Measurements from ENCODE around the gene STIM2. TPM values are rescaled to one million over a fixed set of nuclear protein-coding genes. Genes with fewer than 3 reads are reported as not detected.

Gene STIM2
- total and polyA plus RNA-seq, 2 of the 4 experiments (the other 2 are of a cell fraction): 16.1 to 27.6 TPM

DNA sequence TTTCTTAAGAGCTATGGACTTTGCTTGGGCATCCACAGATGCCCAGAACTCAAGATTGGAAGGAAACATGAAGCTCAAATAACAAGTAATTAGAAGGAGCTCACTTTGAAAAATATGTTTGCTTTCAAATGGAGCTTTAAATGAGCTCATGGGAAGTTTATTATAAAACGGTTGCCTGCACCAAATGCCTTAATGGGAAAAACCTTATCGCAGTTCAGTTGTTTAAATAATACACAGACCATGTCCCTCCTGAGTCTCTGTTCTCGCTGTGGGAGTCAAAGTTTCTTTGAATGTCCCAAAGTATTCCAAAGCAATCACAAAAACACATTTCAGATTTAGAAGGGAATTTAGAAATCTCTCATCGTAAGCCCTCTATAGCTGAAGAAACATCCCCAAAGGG, 31.6 kb upstream of the STIM2 start:
- dilution Hi-C loops (cut with HindIII; ENCODE audit: low sequenced_read_pairs, unreplicated experiment): no loop called here
- in situ Hi-C loops (cut with MboI; ENCODE audit: low sequenced_read_pairs): no loop called here
- no peak for ATAC-seq (ENCODE audit: low read depth)

More for the DNA sequence above, 31.6 kb upstream of the STIM2 start:
- no CpG with 5 or more reads among the region's 4 CpGs for WGBS, 2 experiments (ENCODE audit: extremely low coverage in 2 of 2, insufficient read length in 1 of 2)
- H3K27ac ChIP-seq (ENCODE audit: insufficient read depth, low read length): no peak overlapping the region
- no peak overlapping the region for H3K4me2 ChIP-seq (ENCODE audit: low read depth, low read length)
- DNase-seq: no peak
- no peak overlapping the region for H4K91ac ChIP-seq (ENCODE audit: insufficient read depth, low read depth, low read length)
- ChIA-PET POLR2A (ENCODE audit: unreplicated experiment) (no interaction called here), CTCF (no interaction called here)
- H4K5ac ChIP-seq (ENCODE audit: low read depth, low read length): no peak overlapping the region
- no peak overlapping the region for H2AK5ac ChIP-seq (ENCODE audit: low read depth, low read length)
- H3K18ac ChIP-seq (ENCODE audit: low read depth, low read length): no peak overlapping the region
- no peaks in the 10 kb centered on the region for H3K9me1 ChIP-seq (ENCODE audit: insufficient read depth, low read length)
- TF ChIP-seq RFX5 (IDR thresholded peaks at IDR 0.05; ENCODE audit: low read depth, low read length) (no peak), CTCF (conservative IDR thresholded peaks at IDR 0.05; ENCODE audit: low read depth, low read length) (no peak), RCOR1 (IDR thresholded peaks at IDR 0.05; ENCODE audit: insufficient replicate concordance, low read length) (no peak), ELK1 (IDR thresholded peaks at IDR 0.05; ENCODE audit: borderline replicate concordance, low read depth, low read length) (no peak), USF2 (IDR thresholded peaks at IDR 0.05; ENCODE audit: low read depth, low read length) (no peak), POLR2A (IDR thresholded peaks at IDR 0.05; ENCODE audit: low read depth, low read length) (no peak), FOS (IDR thresholded peaks at IDR 0.05; ENCODE audit: low read depth, low read length) (no peak), SMC3 (IDR thresholded peaks at IDR 0.05; ENCODE audit: low read depth, low read length) (no peak), NFE2L2 (IDR thresholded peaks at IDR 0.05; ENCODE audit: low read depth, low read length) (no peak), MAFK (IDR thresholded peaks at IDR 0.05; ENCODE audit: low read depth, low read length) (no peak), BHLHE40 (IDR thresholded peaks at IDR 0.05; ENCODE audit: low read depth, low read length) (no peak), MXI1 (IDR thresholded peaks at IDR 0.05; ENCODE audit: borderline replicate concordance, low read depth, low read length) (no peak), MAZ (IDR thresholded peaks at IDR 0.05; ENCODE audit: borderline replicate concordance, low read depth, low read length) (no peak), CEBPB (IDR thresholded peaks at IDR 0.05; ENCODE audit: low read depth, low read length) (no peak)
- H3K56ac ChIP-seq (ENCODE audit: extremely low read depth, insufficient read depth, low read length): no peak overlapping the region
- H3K9me3 ChIP-seq (ENCODE audit: control insufficient read depth, insufficient read depth, low read length): no peaks in the 10 kb centered on the region
- H3K23ac ChIP-seq (ENCODE audit: low read depth, low read length): no peak overlapping the region
- no peak overlapping the region for H3K4ac ChIP-seq (ENCODE audit: low read depth, low read length)
- H3K27me3 ChIP-seq (ENCODE audit: control insufficient read depth, insufficient read depth, low read length): no peaks in the 10 kb centered on the region
- H3K4me3 ChIP-seq (ENCODE audit: insufficient read depth, low read depth, low read length): no peak overlapping the region
- H4K8ac ChIP-seq (ENCODE audit: low read depth in 2 of 2, low read length in 2 of 2): no peak overlapping the region
- no peak overlapping the region for H2BK15ac ChIP-seq (ENCODE audit: low read depth, low read length)
- no peak overlapping the region for H2AFZ ChIP-seq (replicated peaks; ENCODE audit: low read length, poor library complexity)
- BruUV-seq (replicated peaks): no TSS peak
- no peak overlapping the region for H2BK120ac ChIP-seq (ENCODE audit: low read depth, low read length)
- intact Hi-C loops (cut with micrococcal nuclease): no loop called here
- no peak overlapping the region for H2BK20ac ChIP-seq (ENCODE audit: low read depth, low read length)
- H3K9ac ChIP-seq (ENCODE audit: low read depth, low read length): no peak overlapping the region
- H3K79me1 ChIP-seq (ENCODE audit: low read depth in 1 of 2, low read length in 2 of 2): no peaks in the 10 kb centered on the region
- no peaks in the 10 kb centered on the region for H3K4me1 ChIP-seq (ENCODE audit: control insufficient read depth, insufficient read depth, low read length)
- no peak overlapping the region for H3K14ac ChIP-seq (replicated peaks; ENCODE audit: low read depth, low read length)
- no peak overlapping the region for H2AK9ac ChIP-seq (replicated peaks; ENCODE audit: low read depth, low read length, poor library complexity)
- no peaks in the 10 kb centered on the region for H4K20me1 ChIP-seq (ENCODE audit: insufficient read depth, low read length)
- H2BK5ac ChIP-seq (ENCODE audit: low read depth, low read length, poor library complexity, severe bottlenecking): no peak overlapping the region
- H3K36me3 ChIP-seq (ENCODE audit: control insufficient read depth, insufficient read depth, low read length): no peaks in the 10 kb centered on the region
